ENCODE results near the gene ISOC2.
A peak's percentile ranks its signal among the peaks of the same experiment; 100 is the strongest.

Gene ISOC2

GRCh38 chr19:55489711-55490477 lies 28.5 kb upstream of the ISOC2 start:
- DNase-seq (ENCODE audit: low read depth): no peak

- no peak for DNase-seq (ENCODE audit: low read depth)
Measured at GRCh38 chr19:55488986-55489710, 27.7 kb upstream of the ISOC2 start.

GRCh38 chr19:55487924-55488687 lies 26.7 kb upstream of the ISOC2 start, which contains the start of gene SSC5D:
Gene SSC5D, plus strand, starts transcription at chr19:55488436. Its CDS starts 154 bp downstream, at chr19:55488590.
- no peak for DNase-seq (ENCODE audit: low read depth)

GRCh38 chr19:55486971-55487923 lies 25.8 kb upstream of the ISOC2 start:
- no peak for DNase-seq (ENCODE audit: low read depth)

- DNase-seq (ENCODE audit: low read depth): no peak
Measured at GRCh38 chr19:55486043-55486970, 24.9 kb upstream of the ISOC2 start.

GRCh38 chr19:55485439-55486011 lies 24.1 kb upstream of the ISOC2 start:
- no peak for DNase-seq (ENCODE audit: low read depth)

- DNase-seq (ENCODE audit: low read depth): peak; percentile 38
Measured at GRCh38 chr19:55484593-55485438, 23.4 kb upstream of the ISOC2 start, which contains the start of gene NAT14. Gene NAT14, plus strand, starts transcription at chr19:55485188. Its CDS starts 521 bp downstream, at chr19:55485709.

- DNase-seq (ENCODE audit: low read depth): no peak
Measured at GRCh38 chr19:55483706-55484592, 22.5 kb upstream of the ISOC2 start.

GRCh38 chr19:55482967-55483705 lies 21.7 kb upstream of the ISOC2 start:
- DNase-seq (ENCODE audit: low read depth): no peak

GRCh38 chr19:55482156-55482961 lies 20.9 kb upstream of the ISOC2 start:
- DNase-seq (ENCODE audit: low read depth): no peak

- no peak for DNase-seq (ENCODE audit: low read depth)
Measured at GRCh38 chr19:55481794-55482155, 20.3 kb upstream of the ISOC2 start.

GRCh38 chr19:55481148-55481793 lies 19.8 kb upstream of the ISOC2 start:
- DNase-seq (ENCODE audit: low read depth): no peak

GRCh38 chr19:55479451-55480230 lies 18.2 kb upstream of the ISOC2 start:
- no peak for DNase-seq (ENCODE audit: low read depth)

- DNase-seq (ENCODE audit: low read depth): no peak
Measured at GRCh38 chr19:55479045-55479444, 17.6 kb upstream of the ISOC2 start.

- DNase-seq (ENCODE audit: low read depth): no peak
Measured at GRCh38 chr19:55478364-55478763, 16.9 kb upstream of the ISOC2 start.
